BLaER1 (cell line): Measurements from ENCODE around the gene ACER2.
"Not testable (repeated sequence)": the region's sequence is repeated elsewhere in the genome, so short reads cannot be mapped to it uniquely, and the experiment has no call there.

Source experiments
- H3K27ac ChIP-seq: shearing (Covaris generic); formaldehyde crosslinking; 2 replicates; pipeline ENCODE4 v1.8.1; 2022
- H3K27me3 ChIP-seq: shearing (Covaris generic); formaldehyde crosslinking; 2 replicates; pipeline ENCODE4 v1.8.1; 2022
- H3K36me3 ChIP-seq: shearing (Covaris generic); formaldehyde crosslinking; 2 replicates; pipeline ENCODE4 v1.8.1; 2022
- H3K4me1 ChIP-seq: shearing (Covaris generic); formaldehyde crosslinking; 2 replicates; pipeline ENCODE4 v1.8.1; 2022
- H3K4me2 ChIP-seq: shearing (Covaris generic); formaldehyde crosslinking; 2 replicates; pipeline ENCODE4 v1.8.1; 2022
- H3K4me3 ChIP-seq: shearing (Covaris generic); formaldehyde crosslinking; 2 replicates; pipeline ENCODE4 v1.8.1; 2022
- H3K9ac ChIP-seq: shearing (Covaris generic); formaldehyde crosslinking; 2 replicates; pipeline ENCODE4 v1.8.1; 2022
- H3K9me3 ChIP-seq: shearing (Covaris generic); formaldehyde crosslinking; 2 replicates; pipeline ENCODE4 v1.8.1; 2022
- H4K20me1 ChIP-seq: shearing (Covaris generic); formaldehyde crosslinking; 2 replicates; pipeline ENCODE4 v1.8.1; 2022
- Cebpa-rat ChIP-seq: shearing (Covaris generic); IDR thresholded peaks from 2 replicates; pipeline ENCODE4 v1.8.1; 2022

ACER2 gene

DNA sequence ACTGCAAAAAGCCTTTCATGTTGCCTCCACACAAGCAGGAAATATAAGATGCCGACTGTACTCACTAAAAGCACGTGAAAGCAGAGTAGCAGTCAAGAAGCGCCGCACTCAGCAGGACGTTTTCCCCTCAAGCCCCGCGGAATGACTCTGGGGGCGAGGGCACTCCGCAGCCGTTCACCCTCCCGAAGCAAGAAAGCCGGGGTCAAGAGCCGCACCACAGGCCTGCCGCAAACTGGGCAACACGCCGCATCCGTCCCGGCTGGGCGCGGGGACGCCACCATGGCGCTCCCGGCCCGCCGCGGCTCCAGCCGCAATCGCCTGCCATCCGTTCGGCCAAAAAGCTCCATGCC, 29.1 kb upstream of the ACER2 start:
- peaks cover 47% of the 10 kb centered on the region for H3K36me3 ChIP-seq
- H3K27me3 ChIP-seq, result no peaks in the 10 kb centered on the region
- peak overlapping the region; percentile 99 for H3K9ac ChIP-seq
- TF ChIP-seq Cebpa-rat, result no peak
- peak overlapping the region; percentile 91 for H3K4me2 ChIP-seq
- peak overlapping the region; percentile 88 for H3K4me3 ChIP-seq
- H3K27ac ChIP-seq, result peak overlapping the region; percentile 98
- peaks cover 39% of the 10 kb centered on the region for H3K4me1 ChIP-seq
- H4K20me1 ChIP-seq, result peaks cover 51% of the 10 kb centered on the region
- H3K9me3 ChIP-seq, result no peaks in the 10 kb centered on the region

DNA sequence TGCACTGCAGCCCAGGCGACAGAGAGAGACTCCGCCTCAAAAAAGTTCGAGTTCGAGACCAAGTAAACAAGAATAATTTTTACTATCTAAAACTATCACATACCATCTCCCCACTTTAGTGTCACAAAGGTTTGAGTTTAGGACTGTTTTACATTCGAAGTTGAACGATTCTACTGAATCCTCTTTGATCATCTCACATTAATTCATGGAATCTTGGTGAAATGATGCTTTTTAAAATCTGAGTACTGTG, 28.1 kb upstream of the ACER2 start:
- TF ChIP-seq Cebpa-rat, result no peak
- Histone ChIP-seq H4K20me1 (peaks cover 40% of the 10 kb centered on the region), H3K27ac (peak overlapping the region; percentile 98), H3K9ac (peak overlapping the region; percentile 99), H3K4me3 (peak overlapping the region; percentile 88), H3K4me2 (peak overlapping the region; percentile 67), H3K9me3 (no peaks in the 10 kb centered on the region), H3K27me3 (no peaks in the 10 kb centered on the region), H3K4me1 (peaks cover 39% of the 10 kb centered on the region), H3K36me3 (peaks cover 37% of the 10 kb centered on the region)

DNA sequence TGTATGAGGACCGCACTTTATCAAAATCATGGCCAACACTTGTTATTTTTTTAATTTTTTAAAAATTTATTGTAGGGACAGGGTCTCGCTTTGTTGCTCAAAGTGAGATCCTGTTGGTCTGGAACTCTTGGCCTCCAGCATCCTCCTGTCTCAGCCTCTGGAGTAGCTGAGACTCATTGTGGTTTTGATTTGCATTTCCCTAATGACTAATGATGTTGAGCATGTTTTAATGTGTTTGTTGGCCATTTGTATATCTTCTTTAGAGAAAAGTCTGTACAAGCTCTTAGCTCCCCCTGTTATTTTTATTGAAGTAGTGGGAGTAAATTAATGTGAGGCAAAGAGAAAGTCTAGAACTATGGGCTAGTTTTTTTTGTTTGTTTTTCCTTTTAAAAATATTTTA, 27.2 kb upstream of the ACER2 start:
- peaks cover 28% of the 10 kb centered on the region for H3K36me3 ChIP-seq
- no peak for TF ChIP-seq Cebpa-rat
- H3K9ac ChIP-seq, result no peak overlapping the region
- peaks cover 31% of the 10 kb centered on the region for H3K4me1 ChIP-seq
- H4K20me1 ChIP-seq, result peaks cover 31% of the 10 kb centered on the region
- H3K9me3 ChIP-seq, result no peaks in the 10 kb centered on the region
- no peak overlapping the region for H3K4me3 ChIP-seq
- no peak overlapping the region for H3K4me2 ChIP-seq
- H3K27me3 ChIP-seq, result no peaks in the 10 kb centered on the region
- no peak overlapping the region for H3K27ac ChIP-seq

DNA sequence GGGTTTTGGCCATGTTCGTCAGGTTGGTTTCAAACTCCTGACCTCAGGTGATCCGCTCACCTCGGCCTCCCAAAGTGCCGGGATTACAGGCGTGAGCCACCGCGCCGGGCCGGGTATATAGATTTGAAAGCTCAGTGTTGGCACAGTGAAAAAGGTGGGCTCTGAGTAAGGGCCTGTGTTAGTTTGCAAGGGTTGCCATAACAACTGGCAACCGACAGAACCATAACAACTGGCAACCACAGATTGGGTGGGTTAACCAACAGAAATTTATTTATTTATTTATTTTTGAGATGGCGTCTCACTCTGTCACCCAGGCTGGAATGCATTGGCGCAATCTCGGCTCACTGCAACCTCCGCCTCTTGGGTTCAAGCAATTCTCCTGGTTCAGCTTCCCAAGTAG, 23.6 kb upstream of the ACER2 start:
- not testable (repeated sequence) for H3K9ac ChIP-seq, H3K36me3 ChIP-seq, H3K4me2 ChIP-seq, H3K27me3 ChIP-seq, H3K9me3 ChIP-seq, H3K4me1 ChIP-seq, H3K27ac ChIP-seq, H3K4me3 ChIP-seq, H4K20me1 ChIP-seq

DNA sequence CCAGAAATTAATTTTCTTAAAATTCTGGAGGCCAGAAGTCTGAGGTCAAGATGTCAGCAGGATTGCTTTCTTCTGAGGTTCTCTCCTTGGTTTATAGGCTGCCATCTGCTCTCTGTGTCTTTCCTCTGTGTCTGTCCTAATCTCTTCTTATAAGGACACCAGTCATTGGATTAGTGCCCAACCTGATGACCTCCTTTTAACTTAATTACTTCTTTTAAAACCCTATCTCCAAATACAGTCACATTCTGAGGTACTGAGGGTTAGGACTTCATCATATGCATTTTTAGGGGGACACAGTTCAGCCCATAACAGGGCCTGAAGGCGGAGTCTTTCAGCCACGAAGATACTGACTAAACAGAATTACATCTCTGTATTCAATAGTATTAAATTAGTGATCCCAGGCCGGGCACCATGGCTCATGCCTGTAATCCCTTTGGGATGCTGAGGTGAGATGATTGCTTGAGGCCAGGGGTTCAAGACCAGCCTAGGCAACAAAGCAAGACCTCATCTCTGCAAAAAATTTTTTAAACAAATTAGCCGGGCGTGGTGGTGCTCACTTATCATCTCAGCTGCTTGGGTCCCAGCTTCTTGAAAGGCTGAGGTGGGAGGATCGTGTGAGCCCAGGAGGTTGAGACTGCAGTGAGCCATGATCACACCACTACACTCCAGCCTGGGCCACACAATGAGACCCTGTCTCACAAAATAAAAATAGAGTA, 22.9 kb upstream of the ACER2 start:
- H3K4me2 ChIP-seq, result no peak overlapping the region

DNA sequence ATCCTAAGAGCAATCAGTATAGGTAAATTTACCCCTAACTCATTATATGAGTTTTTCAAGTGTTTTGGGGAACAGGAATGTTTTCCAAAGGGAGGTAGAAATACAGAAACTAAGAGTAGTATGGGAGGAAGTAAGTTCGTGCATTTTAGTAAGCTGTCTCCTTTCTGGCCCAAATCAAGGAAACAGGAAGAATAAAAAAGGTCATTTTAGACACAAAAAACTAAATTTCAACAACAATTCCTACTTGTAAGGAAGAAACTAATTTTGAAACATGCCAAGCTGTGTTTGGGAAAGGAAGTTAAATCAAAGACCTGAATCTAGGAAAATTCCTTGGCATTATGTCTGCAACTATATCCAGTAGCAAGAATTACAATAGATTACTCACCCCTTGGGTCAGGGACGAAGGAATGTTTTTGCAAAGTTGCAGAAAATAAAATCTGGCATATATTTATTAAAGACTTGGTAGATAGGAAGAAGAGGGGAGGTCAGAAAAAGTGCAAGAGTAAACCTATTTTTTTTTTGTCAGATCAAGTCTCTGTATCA, 22.2 kb upstream of the ACER2 start:
- H3K4me2 ChIP-seq, result no peak overlapping the region
- no peaks in the 10 kb centered on the region for H3K36me3 ChIP-seq
- no peak overlapping the region for H3K27ac ChIP-seq
- no peak overlapping the region for H3K4me3 ChIP-seq
- no peaks in the 10 kb centered on the region for H3K4me1 ChIP-seq
- H3K9me3 ChIP-seq, result no peaks in the 10 kb centered on the region
- no peak for TF ChIP-seq Cebpa-rat
- H3K9ac ChIP-seq, result no peak overlapping the region
- no peaks in the 10 kb centered on the region for H3K27me3 ChIP-seq
- H4K20me1 ChIP-seq, result no peaks in the 10 kb centered on the region

More for the DNA sequence above, 22.9 kb upstream of the ACER2 start:
- peaks cover 5% of the 10 kb centered on the region for H3K4me1 ChIP-seq
- H3K9ac ChIP-seq, result no peak overlapping the region
- H3K27ac ChIP-seq, result no peak overlapping the region
- no peaks in the 10 kb centered on the region for H3K27me3 ChIP-seq
- H3K4me3 ChIP-seq, result no peak overlapping the region
- no peaks in the 10 kb centered on the region for H4K20me1 ChIP-seq
- no peaks in the 10 kb centered on the region for H3K36me3 ChIP-seq
- TF ChIP-seq Cebpa-rat, result no peak
- H3K9me3 ChIP-seq, result no peaks in the 10 kb centered on the region

DNA sequence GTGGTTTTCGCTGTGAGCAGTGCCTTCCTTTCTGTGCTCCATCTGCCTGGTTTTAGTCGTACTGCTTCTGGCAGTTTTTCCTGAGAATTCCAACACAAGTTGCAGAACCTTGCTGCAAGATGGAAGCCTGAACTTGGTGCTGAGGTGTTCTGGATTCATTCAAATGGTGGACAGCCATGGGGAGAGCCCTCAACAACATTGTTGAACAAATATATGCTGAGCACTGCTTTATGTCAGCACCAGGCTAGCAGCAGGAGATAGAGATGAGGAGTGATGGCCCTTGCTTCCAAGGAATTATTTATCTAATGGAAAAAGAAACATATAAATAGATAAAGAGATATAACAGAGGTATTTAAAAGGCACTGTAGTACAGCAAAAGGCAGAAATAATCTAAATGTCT, 21.5 kb upstream of the ACER2 start:
- no peaks in the 10 kb centered on the region for H3K27me3 ChIP-seq
- no peaks in the 10 kb centered on the region for H3K4me1 ChIP-seq
- no peak overlapping the region for H3K4me2 ChIP-seq
- no peak overlapping the region for H3K9ac ChIP-seq
- H3K27ac ChIP-seq, result no peak overlapping the region
- TF ChIP-seq Cebpa-rat, result no peak
- no peaks in the 10 kb centered on the region for H3K9me3 ChIP-seq
- no peaks in the 10 kb centered on the region for H3K36me3 ChIP-seq
- no peak overlapping the region for H3K4me3 ChIP-seq
- H4K20me1 ChIP-seq, result no peaks in the 10 kb centered on the region

DNA sequence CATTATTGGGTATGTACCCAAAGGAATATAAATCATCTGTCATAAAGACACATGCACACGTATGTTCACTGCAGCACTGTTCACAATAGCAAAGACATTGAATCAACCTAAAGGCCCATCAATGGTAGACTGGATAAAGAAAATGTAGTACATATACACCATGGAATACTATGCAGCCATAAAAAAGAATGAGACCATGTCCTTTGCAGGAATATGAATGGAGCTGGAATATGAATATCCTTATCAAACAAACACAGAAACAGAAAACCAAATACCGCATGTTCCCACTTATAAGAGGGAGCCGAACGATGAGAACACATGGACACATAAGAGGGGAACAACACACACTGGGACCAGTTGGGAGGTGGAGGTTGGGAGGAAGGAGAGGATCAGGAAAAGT, 19.3 kb upstream of the ACER2 start:
- not testable (repeated sequence) for H3K36me3 ChIP-seq, H3K4me2 ChIP-seq, H3K4me3 ChIP-seq, H4K20me1 ChIP-seq, H3K4me1 ChIP-seq, H3K9me3 ChIP-seq, H3K27me3 ChIP-seq, H3K27ac ChIP-seq, H3K9ac ChIP-seq

DNA sequence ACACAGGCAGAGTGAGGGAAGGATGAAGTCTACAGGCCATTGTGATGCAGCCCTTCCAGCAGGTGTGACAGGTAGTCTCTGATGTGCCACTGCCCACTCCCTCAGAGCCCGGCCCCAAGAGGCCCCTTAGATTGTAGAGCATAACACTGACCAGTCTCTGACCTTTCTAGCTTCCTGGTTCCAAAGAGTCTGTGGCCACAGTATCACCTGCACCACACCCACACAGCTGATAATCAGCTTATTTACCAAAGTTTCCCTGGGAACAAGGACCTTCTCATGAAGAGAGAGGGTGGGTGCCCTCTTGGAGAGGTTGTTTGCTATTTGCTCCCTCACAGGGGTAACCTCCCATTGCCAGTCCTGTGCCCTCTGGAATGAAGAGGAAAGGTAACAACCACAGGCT, 11.0 kb upstream of the ACER2 start:
- no peak overlapping the region for H3K9ac ChIP-seq
- H4K20me1 ChIP-seq, result no peaks in the 10 kb centered on the region
- no peak for TF ChIP-seq Cebpa-rat
- peaks cover 23% of the 10 kb centered on the region for H3K9me3 ChIP-seq
- no peaks in the 10 kb centered on the region for H3K36me3 ChIP-seq
- no peak overlapping the region for H3K4me2 ChIP-seq
- no peak overlapping the region for H3K27ac ChIP-seq
- peaks cover 6% of the 10 kb centered on the region for H3K4me1 ChIP-seq
- no peaks in the 10 kb centered on the region for H3K27me3 ChIP-seq
- H3K4me3 ChIP-seq, result no peak overlapping the region

DNA sequence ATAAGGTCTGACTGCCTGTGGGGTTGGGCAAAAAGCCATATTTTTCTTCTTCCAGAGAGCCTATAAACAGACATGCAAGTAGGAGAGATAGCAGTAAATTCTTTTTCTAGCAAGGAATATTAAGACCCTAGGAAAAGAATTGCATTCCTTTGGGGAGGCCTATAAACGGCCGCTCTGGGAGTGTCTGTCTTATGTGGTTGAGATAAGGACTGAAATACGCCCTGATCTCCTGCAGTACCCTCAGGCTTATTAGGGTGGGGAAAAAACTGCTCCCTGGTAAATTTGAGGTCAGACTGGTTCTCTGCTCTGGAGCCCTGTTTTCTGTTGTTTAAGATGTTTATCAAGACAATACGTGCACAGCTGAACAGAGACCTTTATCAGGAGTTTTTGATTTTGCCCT, 5.6 kb upstream of the ACER2 start:
- H3K4me1 ChIP-seq, H3K9ac ChIP-seq, H3K4me2 ChIP-seq, H3K27me3 ChIP-seq, H3K4me3 ChIP-seq, H4K20me1 ChIP-seq, H3K27ac ChIP-seq, H3K36me3 ChIP-seq: not testable (repeated sequence)
- H3K9me3 ChIP-seq, result peaks cover 40% of the 10 kb centered on the region
